SK-N-SH (cell line): ENCODE measurements around the gene TBL1X.

Experiments
- TF ChIP-seq, protein P1 (sequence below): fragments of 150-350 bp; IDR thresholded peaks from 2 replicates; pipeline ENCODE4 v1.6.1; 2017; ENCODE audit warnings: antibody characterized with exemption, low read length, low read depth, borderline replicate concordance
- TF ChIP-seq, protein P2 (sequence below): fragments of 200-600 bp; sonication (generic); IDR thresholded peaks from 2 replicates; pipeline ENCODE4 v1.6.1; 2017; ENCODE audit warnings: antibody characterized with exemption, mild to moderate bottlenecking, moderate library complexity

DNA sequence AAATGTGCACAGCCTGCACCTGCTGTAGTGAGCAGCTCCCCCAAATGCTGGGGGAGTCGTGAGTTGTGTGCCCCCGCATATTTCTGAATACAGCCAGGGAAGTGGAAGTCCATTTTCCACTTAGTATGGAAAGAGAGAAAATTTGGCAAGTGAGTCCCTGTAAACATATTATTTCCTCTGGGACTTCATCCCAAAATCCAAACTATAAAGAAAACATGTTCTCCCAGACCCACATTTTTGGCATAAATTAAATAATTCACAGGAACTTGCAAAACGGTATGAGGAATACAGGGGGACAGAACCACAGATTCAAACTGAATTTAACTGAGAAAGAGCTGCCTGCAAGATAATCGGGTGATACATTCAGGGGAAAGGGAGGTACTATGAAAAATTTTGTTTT, 193.6 kb downstream of the TBL1X start:
- TF ChIP-seq, protein P1, sequence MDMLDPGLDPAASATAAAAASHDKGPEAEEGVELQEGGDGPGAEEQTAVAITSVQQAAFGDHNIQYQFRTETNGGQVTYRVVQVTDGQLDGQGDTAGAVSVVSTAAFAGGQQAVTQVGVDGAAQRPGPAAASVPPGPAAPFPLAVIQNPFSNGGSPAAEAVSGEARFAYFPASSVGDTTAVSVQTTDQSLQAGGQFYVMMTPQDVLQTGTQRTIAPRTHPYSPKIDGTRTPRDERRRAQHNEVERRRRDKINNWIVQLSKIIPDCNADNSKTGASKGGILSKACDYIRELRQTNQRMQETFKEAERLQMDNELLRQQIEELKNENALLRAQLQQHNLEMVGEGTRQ, result no peak
- TF ChIP-seq, protein P2, sequence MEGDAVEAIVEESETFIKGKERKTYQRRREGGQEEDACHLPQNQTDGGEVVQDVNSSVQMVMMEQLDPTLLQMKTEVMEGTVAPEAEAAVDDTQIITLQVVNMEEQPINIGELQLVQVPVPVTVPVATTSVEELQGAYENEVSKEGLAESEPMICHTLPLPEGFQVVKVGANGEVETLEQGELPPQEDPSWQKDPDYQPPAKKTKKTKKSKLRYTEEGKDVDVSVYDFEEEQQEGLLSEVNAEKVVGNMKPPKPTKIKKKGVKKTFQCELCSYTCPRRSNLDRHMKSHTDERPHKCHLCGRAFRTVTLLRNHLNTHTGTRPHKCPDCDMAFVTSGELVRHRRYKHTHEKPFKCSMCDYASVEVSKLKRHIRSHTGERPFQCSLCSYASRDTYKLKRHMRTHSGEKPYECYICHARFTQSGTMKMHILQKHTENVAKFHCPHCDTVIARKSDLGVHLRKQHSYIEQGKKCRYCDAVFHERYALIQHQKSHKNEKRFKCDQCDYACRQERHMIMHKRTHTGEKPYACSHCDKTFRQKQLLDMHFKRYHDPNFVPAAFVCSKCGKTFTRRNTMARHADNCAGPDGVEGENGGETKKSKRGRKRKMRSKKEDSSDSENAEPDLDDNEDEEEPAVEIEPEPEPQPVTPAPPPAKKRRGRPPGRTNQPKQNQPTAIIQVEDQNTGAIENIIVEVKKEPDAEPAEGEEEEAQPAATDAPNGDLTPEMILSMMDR, result no peak
